COLO668 (cell line): Measurements from ENCODE around the gene CYP4F8.
A peak's percentile ranks its signal among the peaks of the same experiment; 100 is the strongest.
"Not testable (repeated sequence)": the region's sequence is repeated elsewhere in the genome, so short reads cannot be mapped to it uniquely, and the experiment has no call there.

Source experiments
- DNase-seq: peaks from one replicate; lab custom pipeline; 2025; ENCODE audit not compliant: unreplicated experiment; lab: John Stamatoyannopoulos, UW

The CYP4F8 gene

DNA sequence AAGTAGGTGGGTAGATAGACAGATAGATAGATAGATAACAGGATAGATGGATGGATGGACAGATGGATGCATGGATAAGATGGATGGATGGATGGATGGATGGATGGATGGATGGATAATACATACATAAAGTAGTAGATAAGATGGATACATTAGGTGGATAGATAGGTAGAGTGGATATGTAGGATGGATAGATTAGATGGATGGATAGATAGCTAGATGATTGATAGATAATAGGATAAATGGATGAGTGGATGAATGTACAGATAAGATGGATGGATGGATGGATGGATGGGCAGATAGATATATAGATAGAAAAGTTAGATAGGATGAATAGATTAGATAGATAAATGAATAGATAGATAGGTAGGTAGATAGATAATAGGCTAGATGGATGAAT lies 27.8 kb downstream of the CYP4F8 start:
- no peak for DNase-seq

DNA sequence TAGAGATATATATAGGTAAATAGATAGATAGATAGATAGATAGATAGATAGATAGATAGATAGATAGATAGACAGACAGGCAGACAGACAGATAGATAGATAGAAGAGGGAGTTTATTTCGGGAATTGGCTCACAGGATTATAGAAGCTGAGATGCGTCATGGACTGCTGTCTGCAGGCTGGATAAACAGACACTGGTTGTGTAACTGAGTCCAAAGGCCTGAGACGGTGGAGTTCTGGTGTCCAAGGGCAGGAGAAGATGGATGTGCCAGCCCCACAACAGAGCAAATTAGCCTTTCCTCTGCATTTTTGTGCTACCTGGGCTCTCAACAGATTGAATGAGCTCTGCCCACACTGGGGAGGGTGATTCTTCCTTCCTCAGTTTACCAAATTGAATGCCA lies 28.4 kb downstream of the CYP4F8 start:
- no peak for DNase-seq

DNA sequence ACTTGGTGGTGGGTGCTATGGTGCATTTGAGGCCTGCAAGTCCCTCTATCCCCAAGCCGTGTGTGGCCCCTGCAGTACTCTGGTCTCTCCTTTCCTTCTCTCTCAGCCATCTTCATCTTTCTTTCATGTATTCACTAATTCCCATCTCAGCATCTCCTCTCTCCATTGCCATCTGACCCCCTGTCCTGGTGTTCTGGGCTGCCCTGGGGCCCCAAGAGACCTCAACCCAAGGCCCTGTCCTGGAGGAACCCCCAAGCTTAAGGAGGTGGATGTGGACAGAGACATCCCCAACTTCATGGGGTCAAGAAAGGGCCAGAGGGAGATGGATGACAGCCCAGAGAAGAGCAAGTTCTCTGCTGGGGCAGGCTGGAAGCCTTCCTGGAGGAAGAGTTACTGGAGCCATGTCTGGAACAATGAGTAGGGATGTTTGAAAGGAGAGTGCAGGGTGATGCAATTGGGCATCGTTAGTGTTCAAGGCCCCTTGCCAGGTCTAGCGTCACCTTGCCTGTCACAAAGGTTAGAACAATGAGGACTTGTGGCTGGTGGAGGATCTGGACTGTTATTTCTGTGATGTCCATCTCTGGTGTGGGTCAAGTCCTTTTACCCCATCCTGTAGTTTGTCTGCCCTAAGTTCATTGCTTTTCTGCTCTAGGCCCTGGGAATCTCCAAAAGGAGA lies 29.2 kb downstream of the CYP4F8 start:
- no peak for DNase-seq

DNA sequence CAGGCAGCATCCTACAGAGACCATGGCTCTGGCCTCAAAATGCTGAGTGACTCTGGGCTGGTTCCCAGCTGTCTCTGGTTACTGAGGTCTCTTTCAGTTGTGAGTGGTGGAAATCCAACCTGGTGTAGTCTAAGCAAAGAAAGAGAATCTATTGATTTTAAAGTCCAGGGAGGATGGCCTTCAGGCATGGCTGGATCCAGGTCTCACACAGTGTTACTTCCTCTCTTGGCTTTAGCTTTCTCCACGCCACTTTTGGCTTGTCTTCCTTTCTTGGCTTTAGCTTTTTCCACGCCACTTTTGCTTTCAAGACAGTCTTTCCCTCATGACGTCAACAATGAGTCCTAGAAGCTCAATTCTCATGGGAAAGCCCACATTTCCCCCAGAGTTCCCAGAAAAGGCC lies 29.8 kb downstream of the CYP4F8 start:
- DNase-seq = no peak

DNA sequence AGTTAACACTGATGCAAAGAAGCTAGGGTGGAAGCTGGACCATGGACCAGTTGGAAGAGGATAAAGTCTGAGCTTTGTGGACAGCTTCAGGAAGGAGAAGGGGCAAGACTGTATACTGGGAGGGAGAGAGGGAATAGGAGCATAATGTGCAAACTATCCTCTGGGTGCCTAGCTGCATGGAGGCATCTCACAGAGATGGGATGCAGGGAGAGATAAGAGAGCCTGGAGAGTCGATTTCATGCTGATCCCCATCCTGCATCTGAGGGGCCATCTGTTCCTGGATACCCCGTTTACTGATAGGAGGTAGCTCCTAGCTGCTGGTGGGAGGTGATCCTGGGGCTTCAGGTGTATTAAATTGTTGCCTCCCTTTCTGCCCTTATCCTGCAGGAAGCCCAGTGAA lies 34.5 kb downstream of the CYP4F8 start:
- no peak for DNase-seq

DNA sequence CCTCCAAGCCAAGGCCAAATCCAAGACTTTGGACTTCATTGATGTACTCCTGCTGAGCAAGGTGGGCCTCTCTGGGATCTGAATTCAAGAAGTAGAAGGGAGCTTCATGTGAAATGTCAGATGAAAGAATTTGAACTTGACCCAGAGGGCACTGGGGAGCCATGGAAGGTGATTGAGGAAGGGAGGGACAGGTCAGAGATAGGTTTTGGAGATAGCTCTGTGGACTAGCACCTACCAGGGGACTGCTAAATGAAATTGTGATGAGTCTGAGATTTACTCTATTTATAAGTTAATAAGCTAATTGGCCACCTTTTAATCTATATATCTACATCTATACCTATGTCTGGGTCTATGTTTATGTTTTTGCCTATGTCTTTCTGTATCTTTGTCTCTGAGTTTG lies 35.1 kb downstream of the CYP4F8 start:
- not testable (repeated sequence) for DNase-seq

DNA sequence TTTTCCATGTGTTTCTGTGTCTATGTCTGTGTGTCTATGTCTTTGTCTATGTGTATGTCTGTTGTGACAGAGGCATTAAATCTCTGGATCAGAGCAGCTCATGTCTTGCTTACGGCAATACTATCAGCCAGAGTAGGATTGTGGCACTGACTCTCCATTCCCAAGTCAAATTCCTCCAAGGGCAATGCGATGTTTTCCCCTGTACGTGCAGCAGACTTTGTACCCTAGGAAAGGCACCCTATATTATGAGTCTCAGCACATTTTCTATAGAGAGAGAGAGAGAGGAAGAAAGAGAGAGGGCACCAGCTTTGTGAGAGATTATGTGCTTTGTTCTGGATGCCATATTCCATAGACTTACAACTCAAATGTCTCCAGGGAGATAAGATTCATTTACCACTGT lies 36.8 kb downstream of the CYP4F8 start:
- DNase-seq = no peak

DNA sequence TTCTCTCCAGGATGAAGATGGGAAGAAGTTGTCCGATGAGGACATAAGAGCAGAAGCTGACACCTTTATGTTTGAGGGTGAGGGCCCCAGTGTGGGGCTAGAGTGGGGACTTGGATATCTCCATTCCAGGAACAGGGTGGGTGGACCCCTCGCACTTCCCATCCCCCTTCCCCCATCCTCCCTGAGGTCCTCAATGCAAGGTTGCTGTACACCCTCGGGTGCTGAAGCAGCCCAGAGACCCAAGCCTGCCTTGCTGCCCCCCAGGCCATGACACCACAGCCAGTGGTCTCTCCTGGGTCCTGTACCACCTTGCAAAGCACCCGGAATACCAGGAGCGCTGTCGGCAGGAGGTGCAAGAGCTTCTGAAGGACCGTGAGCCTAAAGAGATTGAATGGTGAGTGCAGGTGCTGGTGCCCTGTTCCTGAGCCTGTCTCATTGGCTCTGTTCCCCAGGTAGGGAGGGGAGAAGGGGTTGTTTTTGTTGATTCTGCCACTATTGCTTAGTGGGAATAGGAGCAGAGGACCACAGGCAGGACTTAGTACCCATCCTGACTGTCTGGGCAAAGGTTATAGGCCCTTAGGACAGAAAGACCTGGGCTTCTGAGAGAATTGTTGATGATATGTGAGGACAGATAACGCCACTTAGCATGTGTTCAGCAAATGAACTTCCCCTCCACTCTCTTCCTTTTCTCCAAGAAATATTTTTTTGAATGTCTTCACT lies 37.7 kb downstream of the CYP4F8 start:
- DNase-seq = no peak

DNA sequence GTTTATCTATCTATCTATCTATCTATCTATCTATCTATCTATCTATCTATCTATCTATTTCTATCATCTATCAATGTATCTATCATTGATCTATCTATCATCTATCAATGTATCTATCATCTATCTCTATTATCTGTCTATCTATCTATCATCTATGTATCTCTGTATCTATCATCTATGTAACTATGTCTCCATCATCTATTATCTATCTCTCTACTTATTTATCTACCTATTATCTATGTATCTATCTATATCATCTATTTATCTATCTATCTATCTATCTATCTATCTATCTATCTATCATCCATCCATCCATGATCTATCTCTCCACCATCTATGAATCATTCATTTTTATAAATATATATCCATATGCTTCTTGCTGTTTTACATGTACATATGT lies 41.4 kb downstream of the CYP4F8 start:
- no peak for DNase-seq

DNA sequence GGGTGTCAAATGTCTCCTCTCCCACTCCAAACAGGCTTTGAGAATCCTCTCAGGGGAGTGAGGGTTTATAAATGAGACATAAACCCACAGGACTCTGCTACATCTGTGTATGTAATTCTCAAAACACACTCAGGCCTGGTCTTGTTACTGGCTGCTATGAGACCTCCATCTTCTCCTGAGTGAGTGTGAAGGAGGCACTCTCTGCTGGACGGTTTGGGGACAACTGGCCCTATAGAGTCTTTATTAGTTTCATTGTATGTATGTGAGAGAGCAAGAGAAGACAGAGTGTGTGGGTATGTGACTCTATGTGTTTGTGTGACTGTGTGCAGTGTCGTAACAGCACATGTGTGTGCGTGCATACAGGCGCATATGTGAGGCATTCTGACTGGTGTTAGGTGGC lies 48.2 kb downstream of the CYP4F8 start:
- DNase-seq = no peak

DNA sequence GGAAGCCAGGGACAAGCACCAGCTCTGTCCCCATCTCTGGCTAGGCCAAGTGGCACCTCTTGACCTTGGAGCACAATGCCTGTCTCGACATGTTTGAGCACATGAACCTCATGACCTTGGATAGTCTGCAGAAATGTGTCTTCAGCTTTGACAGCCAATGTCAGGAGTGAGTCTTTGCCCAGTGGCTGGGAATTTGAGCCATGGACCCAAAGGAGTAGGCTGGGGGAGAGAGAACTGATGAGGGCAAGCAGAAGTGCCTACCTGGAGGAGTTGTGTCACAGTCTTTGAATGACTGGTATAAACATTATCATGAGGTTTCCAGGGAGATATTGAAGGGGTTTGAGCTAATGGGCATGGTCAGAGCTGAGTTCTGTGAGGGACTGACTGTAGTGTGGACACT lies 51.2 kb downstream of the CYP4F8 start:
- no peak for DNase-seq

DNA sequence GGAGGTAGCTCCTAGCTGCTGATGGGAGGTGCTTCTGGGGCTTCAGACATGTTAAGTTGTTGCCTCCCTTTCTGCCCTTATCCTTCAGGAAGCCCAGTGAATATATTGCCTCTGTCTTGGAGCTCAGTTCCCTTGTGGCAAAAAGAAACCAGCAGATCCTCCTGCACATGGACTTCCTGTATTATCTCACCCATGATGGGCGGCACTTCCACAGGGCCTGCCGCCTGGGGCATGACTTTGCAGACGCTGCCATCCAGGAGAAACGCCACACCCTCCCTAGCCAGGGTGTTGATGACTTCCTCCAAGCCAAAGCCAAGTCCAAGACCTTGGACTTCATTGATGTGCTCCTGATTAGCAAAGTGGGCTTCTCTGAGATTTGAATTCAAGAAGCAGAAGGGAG lies 51.9 kb downstream of the CYP4F8 start:
- DNase-seq = no peak

DNA sequence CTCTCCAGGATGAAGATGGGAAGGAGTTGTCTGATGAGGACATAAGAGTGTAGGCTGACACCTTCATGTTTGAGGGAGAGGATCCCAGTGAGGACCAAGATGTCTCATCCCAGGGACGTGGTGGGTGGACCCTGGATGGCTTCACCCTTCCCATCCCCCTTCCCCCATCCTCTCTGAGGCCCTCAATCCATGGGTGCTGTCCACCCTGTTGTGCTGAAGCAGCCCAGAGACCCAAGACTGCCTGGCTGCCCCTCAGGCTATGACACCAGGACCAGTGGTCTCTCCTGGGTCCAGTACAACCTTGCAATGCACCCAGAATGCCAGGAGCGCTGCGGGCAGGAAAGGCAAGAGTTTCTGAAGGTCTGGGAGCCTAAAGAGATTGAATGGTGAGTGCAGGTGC lies 54.4 kb downstream of the CYP4F8 start:
- DNase-seq = no peak

DNA sequence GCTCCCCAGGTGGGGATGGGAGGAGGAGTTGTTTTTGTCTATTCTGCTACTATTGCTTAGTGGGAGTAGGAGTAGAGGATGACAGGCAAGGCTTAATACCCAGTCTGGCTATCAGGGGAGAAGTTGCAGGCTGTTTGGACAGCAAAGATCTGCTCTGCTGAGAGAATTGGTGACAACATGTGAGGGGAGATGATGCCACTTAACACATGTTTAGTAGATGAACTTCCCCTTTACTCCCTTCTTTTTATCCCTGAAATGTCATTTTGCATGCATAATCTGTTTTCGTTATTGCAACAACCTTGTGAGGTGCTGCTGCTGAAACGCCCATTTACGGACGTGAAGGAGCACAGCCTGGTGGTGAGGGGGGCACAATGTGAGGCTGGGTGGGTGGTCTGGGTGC lies 54.9 kb downstream of the CYP4F8 start:
- no peak for DNase-seq

DNA sequence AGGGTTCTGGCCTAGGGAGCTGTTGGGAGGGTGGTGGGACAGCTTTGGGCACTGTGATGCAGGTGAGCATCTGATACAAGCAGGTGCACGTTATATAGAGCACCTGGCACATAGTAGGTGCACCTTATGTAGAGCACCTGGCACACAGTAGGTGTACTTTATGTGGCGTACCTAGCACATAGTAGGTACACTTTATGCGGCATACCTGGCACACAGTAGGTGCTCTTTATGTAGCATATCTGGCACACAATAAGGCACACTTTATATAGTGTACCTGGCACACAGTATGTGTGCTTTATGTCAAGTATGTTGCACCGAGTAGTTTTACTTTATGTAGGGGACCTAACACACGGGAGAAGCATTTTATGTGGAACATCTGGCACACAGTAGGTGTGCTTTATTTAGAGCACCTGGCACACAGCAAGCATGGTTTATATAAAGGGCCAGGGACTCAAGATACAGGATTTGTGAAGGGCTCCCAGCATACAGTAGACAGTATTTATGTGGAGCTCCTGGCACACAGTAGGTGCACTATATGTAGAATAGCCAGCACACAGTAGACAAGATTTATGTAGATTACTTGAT lies 56.3 kb downstream of the CYP4F8 start:
- DNase-seq = no peak

DNA sequence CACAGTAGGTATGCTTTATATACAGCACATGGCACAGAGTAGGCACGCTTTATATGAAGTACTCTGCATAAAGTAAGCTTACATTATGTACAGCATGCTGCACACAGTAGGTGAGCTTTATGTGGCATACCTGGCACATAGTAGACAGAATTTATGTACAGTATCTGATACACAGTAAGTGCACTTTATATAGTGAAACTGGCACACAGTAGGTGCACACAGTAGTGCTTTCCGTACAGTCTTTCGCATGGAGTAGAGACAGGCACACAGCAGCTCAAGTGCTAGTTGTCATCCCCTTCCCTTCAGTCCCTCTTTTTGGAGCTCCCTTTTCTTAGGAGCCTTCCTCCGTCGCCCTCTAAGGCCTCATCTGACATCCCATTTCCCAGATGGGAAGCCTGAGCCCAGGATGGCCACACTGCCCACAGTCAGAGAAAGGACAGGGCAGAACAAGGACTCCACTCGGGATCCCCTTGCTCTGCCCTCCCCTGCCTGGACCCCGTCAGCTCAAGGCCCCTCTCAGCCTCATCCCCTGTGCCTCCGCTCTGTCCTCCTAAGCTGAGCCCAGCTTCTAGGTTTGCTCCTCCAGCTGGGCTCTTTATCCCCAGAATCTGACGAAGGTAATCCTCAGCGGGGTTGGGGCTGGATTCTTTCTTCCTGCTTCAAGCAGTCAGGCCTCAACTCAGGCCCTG lies 57.0 kb downstream of the CYP4F8 start:
- DNase-seq = no peak

DNA sequence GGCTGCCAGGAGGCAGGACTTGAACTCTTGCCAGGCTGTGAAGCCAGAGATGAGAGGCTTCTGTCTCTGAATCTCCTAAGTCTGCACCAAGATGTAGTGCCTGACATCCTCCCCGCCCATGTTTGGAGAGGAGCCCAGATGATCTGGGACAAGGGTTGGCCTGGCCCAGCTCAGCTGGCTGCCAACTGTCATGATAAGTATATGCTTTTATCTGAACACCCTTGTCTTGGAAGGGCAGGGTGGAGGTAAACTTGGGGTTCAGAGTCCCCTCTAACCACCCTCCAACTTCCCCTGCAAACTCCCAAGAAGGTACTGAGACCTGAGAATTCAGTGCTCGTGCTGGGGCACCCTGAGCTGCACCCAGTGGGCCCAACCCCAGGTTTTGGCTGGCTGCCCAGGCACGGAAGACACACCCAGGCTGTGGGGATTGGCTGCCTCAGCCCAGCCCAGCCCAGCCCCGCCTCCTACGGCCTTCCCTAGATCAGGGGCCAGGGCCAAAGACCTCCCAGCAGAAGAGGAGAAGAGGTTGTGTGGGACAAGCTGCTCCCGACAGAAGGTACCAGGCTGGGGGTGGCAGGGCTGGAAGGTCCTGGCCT lies 57.7 kb downstream of the CYP4F8 start, which contains the start of gene CYP4F12:
Gene CYP4F12, plus strand, starts transcription at position 508 of the 596 bp plus-strand sequence. CDS start 443 bp downstream, outside the sequence.
- peak; percentile 22 for DNase-seq

DNA sequence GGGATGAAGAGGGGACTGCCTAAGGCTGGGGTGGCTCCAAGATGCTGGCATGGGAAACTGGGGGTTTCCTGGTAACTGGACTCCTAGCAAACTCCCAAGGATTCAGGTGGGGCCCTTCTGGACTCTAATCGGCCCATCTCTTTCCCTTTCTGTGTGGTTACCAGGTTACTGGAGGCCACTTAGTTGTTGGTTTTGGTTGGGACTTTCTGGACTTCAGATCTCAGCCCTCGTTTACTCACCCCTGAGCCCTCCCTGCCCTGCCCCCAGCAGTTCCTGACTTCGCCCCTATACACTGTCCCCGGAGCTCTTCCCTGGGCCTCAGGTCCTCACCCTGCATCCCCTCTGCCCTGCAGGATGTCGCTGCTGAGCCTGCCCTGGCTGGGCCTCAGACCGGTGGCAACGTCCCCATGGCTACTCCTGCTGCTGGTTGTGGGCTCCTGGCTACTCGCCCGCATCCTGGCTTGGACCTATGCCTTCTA lies 58.2 kb downstream of the CYP4F8 start:
- no peak for DNase-seq

DNA sequence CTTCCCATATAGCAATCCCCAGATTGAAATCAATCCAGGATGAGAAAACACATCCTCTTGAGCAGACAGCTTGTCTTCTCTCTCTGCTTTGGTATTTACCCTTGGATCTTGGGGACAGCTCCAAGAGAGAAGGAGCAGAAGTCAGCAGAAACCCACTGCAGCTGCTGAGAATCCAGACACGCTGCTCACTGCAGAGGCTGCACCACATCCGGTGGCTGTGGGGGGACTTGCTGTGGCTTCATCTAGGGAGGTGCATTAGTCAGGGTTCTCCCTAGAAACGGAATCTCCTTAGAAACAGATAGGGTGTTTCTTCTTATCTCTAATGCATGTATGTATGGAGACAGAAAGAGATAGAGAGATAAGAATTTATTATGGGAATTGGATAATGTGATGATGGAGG lies 60.5 kb downstream of the CYP4F8 start:
- no peak for DNase-seq

DNA sequence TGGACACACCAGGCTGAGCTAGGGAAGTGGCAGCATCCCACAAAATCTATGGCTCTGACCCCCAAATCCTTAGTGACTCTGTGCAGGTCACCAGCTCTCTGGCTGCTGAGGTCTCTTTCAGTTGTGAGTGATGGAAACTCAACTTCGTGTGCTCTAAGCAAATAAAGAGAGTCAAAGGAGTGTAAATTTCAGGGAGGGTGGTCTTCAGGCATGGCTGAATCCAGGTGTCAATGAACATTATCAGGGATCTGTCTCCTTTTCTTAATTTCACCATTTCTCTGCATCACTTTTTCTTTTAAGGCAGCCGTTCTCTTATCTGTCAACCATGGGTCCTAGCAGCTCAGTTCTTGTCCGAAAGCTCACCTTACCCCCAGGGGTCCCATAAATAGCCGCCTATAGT lies 64.1 kb downstream of the CYP4F8 start:
- DNase-seq = no peak

DNA sequence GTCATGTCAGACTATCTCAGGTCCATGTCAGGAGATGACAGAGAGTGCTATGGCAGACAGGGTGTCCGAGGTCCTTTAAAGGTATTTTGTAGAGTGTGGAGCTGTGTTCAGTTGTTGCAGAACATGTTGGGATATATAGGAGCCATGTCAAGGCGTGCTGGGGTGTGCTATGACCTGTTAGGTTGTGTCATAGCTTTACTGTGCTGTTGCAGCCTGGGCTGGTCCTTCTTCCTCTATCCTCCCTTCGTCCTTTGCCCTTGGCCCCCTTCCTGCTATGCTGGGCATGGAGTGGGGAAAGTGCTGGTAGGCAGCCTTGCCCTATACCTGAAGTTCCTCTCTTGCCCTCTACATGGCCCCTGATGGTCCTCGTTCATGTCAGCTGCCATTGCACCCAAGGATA lies 64.8 kb downstream of the CYP4F8 start:
- DNase-seq = not testable (repeated sequence)
